Activated B cell treated with CpG ODN at 0.5 μM for 24 hours (primary cell): Measurements from ENCODE around the gene GHR. TPM values are rescaled to one million over a fixed set of nuclear protein-coding genes. Genes with fewer than 3 reads are reported as not detected.

Source experiments
- ATAC-seq: fragments of 200-7000 bp; cut with Tn5 transposase; one replicate; pipeline ENCODE4 v1.10.0; 2021; ENCODE audit warnings: low read depth, mild to moderate bottlenecking, moderate library complexity
- CTCF ChIA-PET: fragments of 350-600 bp; sonication (Branson Sonifier 250); formaldehyde crosslinking; loops from one replicate; lab custom pipeline; 2021; ENCODE audit warnings: antibody characterized with exemption; lab: Charles Lee
- POLR2A ChIA-PET: fragments of 350-600 bp; sonication (Branson Sonifier 250); formaldehyde crosslinking; loops from one replicate; lab custom pipeline; 2021; ENCODE audit warnings: antibody characterized with exemption; lab: Charles Lee
- DNase-seq: peaks from one replicate; pipeline ENCODE4 v3.0.0; 2022
- H3K27ac Mint-ChIP-seq: one replicate; pipeline ENCODE4 v1.8.0; 2020; ENCODE audit warnings: mixed read lengths
- H3K27me3 Mint-ChIP-seq: one replicate; pipeline ENCODE4 v1.8.0; 2021; ENCODE audit warnings: mixed read lengths
- H3K36me3 Mint-ChIP-seq: one replicate; pipeline ENCODE4 v1.8.0; 2021; ENCODE audit warnings: low read depth, mixed read lengths
- H3K4me1 Mint-ChIP-seq: one replicate; pipeline ENCODE4 v1.8.0; 2021; ENCODE audit warnings: mixed read lengths
- H3K4me3 Mint-ChIP-seq: one replicate; pipeline ENCODE4 v1.8.0; 2020; ENCODE audit warnings: mild to moderate bottlenecking, mixed read lengths
- H3K9me3 Mint-ChIP-seq: one replicate; pipeline ENCODE4 v1.8.0; 2020; ENCODE audit warnings: mixed read lengths
- intact Hi-C: fragments of 100-400 bp; cut with micrococcal nuclease; formaldehyde crosslinking; loops from one replicate; pipeline ENCODE4 v1.15.1; 2024
- total RNA-seq: library from RNA; stranded (reverse); gene quantifications from 2 replicates; pipeline ENCODE4 v1.2.3, GENCODE V29; 2022
- TF ChIP-seq, protein P1 (sequence below): fragments of 200-600 bp; IDR thresholded peaks from one replicate; pipeline ENCODE4 v1.8.0; 2022; ENCODE audit warnings: antibody characterized with exemption, mild to moderate bottlenecking

Gene GHR
- total RNA-seq, 1 donor from 2014 or later: not detected

GRCh38 chr5:42426016-42426415 is 2.8 kb downstream of the GHR start:
- Mint-ChIP-seq H3K36me3 (no peaks in the 10 kb centered on the region), H3K4me1 (no peaks in the 10 kb centered on the region), H3K9me3 (no peaks in the 10 kb centered on the region), H3K27ac (no peak overlapping the region), H3K4me3 (no peak overlapping the region), H3K27me3 (peaks cover 8% of the 10 kb centered on the region)
- ChIA-PET CTCF (no interaction called here), POLR2A (no interaction called here)
- TF ChIP-seq, protein P1, sequence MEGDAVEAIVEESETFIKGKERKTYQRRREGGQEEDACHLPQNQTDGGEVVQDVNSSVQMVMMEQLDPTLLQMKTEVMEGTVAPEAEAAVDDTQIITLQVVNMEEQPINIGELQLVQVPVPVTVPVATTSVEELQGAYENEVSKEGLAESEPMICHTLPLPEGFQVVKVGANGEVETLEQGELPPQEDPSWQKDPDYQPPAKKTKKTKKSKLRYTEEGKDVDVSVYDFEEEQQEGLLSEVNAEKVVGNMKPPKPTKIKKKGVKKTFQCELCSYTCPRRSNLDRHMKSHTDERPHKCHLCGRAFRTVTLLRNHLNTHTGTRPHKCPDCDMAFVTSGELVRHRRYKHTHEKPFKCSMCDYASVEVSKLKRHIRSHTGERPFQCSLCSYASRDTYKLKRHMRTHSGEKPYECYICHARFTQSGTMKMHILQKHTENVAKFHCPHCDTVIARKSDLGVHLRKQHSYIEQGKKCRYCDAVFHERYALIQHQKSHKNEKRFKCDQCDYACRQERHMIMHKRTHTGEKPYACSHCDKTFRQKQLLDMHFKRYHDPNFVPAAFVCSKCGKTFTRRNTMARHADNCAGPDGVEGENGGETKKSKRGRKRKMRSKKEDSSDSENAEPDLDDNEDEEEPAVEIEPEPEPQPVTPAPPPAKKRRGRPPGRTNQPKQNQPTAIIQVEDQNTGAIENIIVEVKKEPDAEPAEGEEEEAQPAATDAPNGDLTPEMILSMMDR: no peak
- ATAC-seq: no peak
- intact Hi-C loops: no loop called here
- no peak for DNase-seq

DNA sequence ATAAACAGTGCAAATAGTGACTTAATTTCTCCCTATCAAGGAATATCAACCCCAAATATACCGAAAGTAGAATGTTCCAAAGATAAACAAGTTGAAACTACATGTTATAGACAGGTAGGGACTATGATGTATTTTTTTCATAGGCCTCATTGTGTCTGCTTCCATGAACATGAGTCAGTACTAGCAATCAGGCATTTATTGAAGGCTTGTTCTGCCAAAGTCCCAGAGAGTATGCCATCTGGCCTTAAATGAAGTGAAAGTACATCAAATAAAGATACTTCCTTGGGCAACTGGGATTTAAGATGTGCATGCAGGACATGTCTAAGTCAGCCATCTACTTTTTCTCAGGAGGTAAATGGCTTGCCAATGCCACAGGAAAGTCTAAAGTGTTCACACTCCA is 6.5 kb downstream of the GHR start:
- no peak for DNase-seq
- no peak overlapping the region for H3K27ac Mint-ChIP-seq
- ChIA-PET CTCF (no interaction called here), POLR2A (no interaction called here)
- intact Hi-C loops: no loop called here
- H3K4me1 Mint-ChIP-seq: no peaks in the 10 kb centered on the region
- no peaks in the 10 kb centered on the region for H3K36me3 Mint-ChIP-seq
- ATAC-seq: no peak
- no peaks in the 10 kb centered on the region for H3K9me3 Mint-ChIP-seq
- peaks cover 10% of the 10 kb centered on the region for H3K27me3 Mint-ChIP-seq
- H3K4me3 Mint-ChIP-seq: no peak overlapping the region
- TF ChIP-seq, protein P1: no peak

GRCh38 chr5:42434047-42434724 is 10.9 kb downstream of the GHR start:
- Mint-ChIP-seq H3K27ac (no peak overlapping the region), H3K9me3 (no peaks in the 10 kb centered on the region), H3K27me3 (peaks cover 1% of the 10 kb centered on the region), H3K4me1 (no peaks in the 10 kb centered on the region), H3K4me3 (no peak overlapping the region), H3K36me3 (no peaks in the 10 kb centered on the region)
- DNase-seq (no peak), ATAC-seq (no peak)
- intact Hi-C loops: no loop called here
- ChIA-PET CTCF (no interaction called here), POLR2A (no interaction called here)
- TF ChIP-seq, protein P1: no peak

DNA sequence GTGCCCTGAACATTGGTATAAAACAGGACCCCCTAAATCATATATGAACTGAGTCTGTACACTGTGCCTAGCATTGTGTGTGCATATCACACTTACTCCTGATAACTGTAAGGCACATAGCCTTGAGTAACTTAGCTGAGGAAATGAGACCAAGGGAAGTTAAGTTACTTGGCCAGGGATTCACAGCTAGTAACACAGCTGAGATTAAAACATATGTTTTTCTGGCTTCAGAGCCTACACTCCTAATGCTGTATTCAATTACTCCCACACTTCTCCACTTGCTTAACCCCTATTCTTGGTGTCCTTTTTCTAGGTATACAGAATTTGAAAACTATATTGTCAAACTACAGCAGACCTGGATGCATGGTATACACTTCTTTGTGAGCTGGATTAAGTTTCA is 12.8 kb downstream of the GHR start:
- CTCF ChIA-PET: no interaction called here

GRCh38 chr5:42454216-42454995 is 31.2 kb downstream of the GHR start:
- peaks cover 6% of the 10 kb centered on the region for H3K27me3 Mint-ChIP-seq
- no peaks in the 10 kb centered on the region for H3K36me3 Mint-ChIP-seq
- CTCF ChIA-PET: no interaction called here
- H3K27ac Mint-ChIP-seq: no peak overlapping the region
- no peak for ATAC-seq
- POLR2A ChIA-PET: no interaction called here
- intact Hi-C loops: no loop called here
- no peak for DNase-seq
- no peak overlapping the region for H3K4me3 Mint-ChIP-seq
- TF ChIP-seq, protein P1: no peak
- H3K4me1 Mint-ChIP-seq: no peaks in the 10 kb centered on the region
- peaks cover 6% of the 10 kb centered on the region for H3K9me3 Mint-ChIP-seq

More for the DNA sequence above, 12.8 kb downstream of the GHR start:
- TF ChIP-seq, protein P1: no peak
- Mint-ChIP-seq H3K36me3 (no peaks in the 10 kb centered on the region), H3K9me3 (no peaks in the 10 kb centered on the region), H3K4me3 (no peak overlapping the region), H3K4me1 (no peaks in the 10 kb centered on the region), H3K27ac (no peak overlapping the region), H3K27me3 (peaks cover 1% of the 10 kb centered on the region)
- no peak for DNase-seq
- POLR2A ChIA-PET: no interaction called here
- no peak for ATAC-seq
- intact Hi-C loops: no loop called here
